ENCODE results near the gene SYNE2.
"Not testable (repeated sequence)": the region's sequence is repeated elsewhere in the genome, so short reads cannot be mapped to it uniquely, and the experiment has no call there.

The SYNE2 gene, protein sequence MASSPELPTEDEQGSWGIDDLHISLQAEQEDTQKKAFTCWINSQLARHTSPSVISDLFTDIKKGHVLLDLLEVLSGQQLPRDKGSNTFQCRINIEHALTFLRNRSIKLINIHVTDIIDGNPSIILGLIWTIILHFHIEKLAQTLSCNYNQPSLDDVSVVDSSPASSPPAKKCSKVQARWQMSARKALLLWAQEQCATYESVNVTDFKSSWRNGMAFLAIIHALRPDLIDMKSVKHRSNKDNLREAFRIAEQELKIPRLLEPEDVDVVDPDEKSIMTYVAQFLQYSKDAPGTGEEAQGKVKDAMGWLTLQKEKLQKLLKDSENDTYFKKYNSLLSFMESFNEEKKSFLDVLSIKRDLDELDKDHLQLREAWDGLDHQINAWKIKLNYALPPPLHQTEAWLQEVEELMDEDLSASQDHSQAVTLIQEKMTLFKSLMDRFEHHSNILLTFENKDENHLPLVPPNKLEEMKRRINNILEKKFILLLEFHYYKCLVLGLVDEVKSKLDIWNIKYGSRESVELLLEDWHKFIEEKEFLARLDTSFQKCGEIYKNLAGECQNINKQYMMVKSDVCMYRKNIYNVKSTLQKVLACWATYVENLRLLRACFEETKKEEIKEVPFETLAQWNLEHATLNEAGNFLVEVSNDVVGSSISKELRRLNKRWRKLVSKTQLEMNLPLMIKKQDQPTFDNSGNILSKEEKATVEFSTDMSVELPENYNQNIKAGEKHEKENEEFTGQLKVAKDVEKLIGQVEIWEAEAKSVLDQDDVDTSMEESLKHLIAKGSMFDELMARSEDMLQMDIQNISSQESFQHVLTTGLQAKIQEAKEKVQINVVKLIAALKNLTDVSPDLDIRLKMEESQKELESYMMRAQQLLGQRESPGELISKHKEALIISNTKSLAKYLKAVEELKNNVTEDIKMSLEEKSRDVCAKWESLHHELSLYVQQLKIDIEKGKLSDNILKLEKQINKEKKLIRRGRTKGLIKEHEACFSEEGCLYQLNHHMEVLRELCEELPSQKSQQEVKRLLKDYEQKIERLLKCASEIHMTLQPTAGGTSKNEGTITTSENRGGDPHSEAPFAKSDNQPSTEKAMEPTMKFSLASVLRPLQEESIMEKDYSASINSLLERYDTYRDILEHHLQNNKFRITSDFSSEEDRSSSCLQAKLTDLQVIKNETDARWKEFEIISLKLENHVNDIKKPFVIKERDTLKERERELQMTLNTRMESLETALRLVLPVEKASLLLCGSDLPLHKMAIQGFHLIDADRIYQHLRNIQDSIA (N-terminal part only)

DNA sequence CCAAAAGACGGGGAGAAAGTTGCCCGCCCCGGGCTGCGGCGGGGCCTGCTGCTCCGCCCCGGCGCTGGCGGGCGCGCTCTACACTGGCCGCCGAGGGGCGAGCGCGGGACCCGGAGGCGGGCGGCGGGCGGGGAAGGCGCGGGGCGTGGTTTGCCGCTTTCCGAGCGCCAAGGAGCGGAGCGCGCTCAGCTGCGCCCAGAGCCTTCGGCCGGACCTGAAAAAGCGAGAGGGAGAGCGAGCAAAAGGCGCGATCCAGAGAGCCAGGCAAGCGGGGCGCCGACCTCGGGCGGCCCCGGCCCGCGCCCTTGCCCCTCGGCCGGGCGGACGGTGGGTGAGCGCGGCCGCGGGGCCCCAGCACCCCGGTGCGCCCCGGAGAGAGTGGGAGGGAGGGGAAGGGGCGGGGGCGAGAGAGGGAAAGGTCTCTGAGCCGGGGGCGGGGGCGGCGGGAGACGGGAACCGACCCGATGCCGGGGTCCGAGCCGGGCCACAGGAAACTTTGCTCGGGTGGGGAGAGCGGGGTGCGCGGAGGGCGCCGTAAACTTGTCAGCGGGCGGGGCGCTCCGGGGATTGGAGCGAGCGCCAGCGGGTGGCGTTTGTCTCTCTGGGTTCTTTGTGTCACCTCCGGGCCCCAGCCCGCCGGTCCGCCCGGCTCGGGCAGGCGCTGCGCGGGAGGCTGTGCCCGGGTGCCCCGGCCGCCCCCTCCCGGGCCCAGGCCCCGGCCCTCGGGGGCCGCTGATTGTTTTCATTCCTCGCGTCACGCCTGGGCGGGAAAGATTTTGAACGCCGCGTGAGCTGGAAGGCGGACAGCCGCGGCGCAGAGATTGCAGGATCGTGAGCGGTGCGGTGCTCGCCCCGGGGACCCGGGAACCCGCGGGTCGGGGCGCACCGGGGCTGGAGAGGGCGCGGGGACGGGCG lies at the start of gene SYNE2:
SYNE2 (plus strand) TSS at position 188 of the 915 bp plus-strand sequence. CDS start 56,145 bp downstream, outside the sequence.
- no peak for DNase-seq

DNA sequence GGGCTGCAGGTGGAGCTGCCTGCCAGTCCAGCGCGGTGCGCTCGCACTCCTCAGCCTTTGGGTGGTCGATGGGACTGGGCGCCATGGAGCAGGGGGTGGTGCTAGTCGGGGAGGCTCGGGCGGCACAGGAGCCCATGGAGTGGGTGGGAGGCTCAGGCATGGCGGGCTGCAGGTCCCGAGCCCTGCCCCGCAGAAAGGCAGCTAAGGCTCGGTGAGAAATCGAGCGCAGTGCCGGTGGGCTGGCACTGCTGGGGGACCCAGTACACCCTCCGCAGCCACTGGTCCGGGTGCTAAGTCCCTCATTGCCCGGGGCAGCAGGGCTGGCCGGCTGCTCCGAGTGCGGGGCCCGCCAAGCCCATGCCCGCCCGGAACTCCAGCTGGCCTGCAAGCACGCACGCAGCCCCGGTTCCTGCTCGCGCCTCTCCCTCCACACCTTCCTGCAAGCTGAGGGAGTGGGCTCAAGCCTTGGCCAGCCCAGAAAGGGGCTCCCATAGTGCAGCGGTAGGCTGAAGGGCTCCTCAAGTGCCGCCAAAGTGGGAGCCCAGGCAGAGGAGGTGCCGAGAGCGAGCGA lies 49.5 kb upstream of the SYNE2 start:
- not testable (repeated sequence) for DNase-seq

DNA sequence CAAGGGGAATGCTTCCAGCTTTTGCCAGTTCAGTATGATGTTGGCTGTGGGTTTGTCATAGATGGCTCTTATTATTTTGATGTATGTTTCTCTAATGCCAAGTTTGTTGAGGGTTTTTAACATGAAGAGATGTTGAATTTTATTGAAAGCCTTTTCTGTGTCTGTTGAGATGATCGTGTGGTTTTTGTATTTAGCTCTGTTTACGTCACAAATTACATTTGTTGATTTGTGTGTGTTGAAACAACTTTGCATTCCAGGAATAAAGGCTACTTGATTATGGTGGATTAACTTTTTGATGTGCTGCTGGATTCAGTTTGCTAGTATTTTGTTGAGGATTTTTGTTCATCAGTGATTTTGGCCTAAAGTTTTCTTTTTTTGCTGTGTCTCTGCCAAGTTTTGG lies 46.7 kb upstream of the SYNE2 start:
- not testable (repeated sequence) for DNase-seq

DNA sequence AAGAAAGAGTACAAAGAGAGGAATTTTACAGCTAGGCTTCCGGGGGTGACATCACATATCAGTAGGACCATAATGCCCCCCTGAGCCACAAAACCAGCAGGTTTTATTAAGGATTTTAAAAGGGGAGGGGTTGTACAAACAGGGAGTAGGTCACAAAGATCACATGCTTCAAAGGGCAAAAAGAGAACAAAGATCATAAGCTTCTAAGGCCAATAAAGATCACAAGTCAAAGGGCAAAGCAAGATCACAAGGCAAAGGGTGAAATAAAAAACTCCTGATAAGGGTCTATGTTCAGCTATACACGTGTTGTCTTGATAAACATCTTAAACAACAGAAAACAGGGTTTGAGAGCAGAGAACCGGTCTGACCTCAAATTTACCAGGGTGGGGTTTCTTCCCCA lies 41.1 kb upstream of the SYNE2 start:
- not testable (repeated sequence) for DNase-seq

DNA sequence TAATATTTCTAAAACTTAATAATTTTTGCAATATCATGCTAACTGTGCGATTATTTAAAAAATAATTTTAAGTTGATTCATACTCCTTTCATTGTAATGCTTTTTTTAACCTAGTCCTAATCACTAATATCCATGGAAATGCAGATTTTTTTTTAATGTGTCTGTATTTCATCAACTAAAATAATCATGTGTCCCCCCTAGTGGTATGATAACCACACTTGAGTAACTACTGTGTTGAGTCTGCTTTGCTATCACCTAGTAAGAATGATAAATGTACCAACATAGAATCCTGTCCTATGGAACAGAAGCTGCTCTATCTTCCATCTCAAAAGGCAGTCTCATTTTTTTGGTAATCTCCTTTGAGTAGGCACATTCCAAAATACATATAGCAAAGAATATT lies 19.1 kb upstream of the SYNE2 start:
- DNase-seq, result no peak

DNA sequence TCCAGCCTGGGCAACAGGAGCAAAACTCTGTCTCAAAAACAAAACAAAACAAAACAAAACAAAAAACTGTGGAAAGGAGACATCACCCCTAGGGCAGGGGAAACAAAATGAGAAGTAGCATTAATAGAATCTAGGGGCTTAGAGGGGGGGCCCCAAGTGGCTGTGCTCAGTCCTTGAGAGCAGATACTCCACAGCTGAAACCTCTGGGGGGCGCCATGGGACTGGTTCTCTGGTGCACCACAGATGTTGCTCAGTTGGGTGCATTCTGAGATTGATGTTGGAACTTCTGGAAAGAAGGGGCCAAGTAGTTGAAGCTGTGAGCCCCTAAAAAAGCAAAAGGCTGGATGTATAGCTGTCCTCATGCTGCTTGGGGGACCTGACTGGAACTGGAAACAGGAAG lies 11.8 kb upstream of the SYNE2 start:
- peak; percentile 10 to 37 for DNase-seq

DNA sequence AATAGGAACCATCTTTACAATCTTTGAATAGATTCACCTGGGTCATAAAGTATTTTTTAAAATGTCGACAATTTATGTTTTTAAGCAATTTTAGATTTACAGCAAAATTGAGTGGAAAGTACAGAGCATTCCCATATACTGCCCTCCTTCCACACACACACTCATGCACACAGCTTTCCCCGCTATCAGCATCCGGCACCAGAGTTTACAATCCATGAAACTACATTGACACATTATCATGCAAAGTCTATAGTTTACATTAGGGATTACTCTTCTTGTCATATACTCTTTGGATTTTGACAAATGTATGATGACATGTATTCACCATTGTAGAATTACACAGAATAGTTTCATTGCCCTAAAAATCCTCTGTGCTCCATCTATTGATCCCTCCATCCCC lies 9.0 kb upstream of the SYNE2 start:
- DNase-seq, result no peak

DNA sequence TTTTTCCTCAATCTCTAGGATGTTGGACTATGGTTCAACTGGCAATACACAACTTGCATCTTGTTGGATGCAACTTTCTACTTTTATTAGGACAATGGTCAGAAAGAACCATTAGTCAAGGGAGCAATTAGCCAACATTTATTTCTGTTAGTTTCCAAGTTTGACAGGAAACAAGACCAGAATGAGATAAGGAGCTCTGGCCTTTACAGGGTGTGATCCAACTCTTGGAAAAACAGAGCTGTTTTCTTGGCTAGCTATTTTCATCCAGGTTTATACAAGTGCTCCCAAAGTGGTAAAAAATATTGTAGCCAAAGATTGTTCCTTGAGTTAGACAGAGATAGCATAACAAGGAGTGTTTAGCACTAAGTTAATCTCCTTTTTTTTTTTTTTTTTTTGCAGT lies 3.9 kb upstream of the SYNE2 start:
- DNase-seq, result no peak

DNA sequence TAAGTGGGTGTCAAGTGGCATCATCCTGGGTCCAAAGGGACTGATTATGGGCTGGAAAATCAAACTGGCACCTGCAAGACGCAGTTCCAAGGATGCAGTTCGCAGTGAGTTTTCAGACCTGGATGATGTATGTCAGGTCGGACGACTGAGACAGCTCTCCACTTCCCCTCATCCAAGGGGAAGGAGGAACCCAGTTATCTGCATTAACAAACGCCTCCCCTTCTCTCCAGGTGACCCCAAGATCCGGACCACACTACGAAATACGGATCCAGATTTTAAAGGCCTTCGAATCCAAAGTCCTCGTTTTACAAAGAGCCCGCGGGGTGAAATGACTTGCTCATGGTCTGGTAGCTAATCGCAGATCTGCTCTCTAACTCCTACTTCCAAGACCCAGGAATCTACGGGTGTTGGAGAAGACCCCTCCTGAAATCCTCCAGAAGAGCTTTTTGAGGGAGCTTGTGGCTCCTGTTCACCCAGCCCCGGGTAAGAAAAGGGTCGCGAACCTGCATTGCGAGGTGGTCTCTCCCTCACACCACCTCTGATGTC lies 460 bp upstream of the SYNE2 start:
- no peak for DNase-seq

DNA sequence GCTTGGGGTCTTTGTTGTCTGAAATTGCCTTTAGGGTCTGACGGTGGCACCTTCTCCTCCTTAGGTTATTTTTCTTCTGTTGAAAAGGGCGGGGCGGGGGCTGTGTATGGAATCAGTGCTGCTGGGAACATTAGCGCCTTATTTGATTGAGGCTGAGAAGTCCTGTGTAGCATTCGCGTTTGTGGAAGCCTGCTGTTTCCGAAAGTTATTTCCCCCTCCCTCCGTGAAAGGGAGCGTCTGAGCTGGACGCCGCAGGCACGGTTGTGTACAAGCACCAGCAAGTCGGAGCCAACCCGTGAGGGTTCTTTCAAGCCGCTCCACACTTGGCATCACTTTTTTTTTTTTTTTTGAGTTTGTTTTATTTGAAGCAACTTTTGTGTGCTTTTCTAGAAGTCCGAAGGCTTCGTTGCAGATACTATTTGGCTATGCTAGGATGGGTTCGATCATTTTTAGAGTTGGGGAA lies 1.1 kb downstream of the SYNE2 start:
- DNase-seq, result no peak

DNA sequence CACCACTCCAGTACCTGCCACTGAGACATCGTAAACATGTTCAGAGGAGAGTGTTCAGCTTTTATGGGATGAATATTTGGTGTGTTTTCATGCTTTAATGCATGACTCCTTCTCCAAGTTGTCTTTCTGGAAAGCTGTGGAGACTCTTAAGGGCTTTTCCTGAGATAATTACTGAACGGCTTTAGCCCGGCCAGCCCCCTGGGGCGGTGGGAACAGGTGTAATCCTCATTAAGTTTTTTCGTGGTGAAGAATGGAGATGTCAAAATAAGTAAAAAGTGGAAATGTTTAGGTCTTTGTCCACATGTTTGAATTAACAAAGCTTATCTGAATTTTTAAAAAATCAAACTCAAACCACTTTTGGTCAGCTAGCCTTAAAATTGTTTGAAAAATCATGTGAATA lies 1.5 kb downstream of the SYNE2 start:
- DNase-seq, result no peak

DNA sequence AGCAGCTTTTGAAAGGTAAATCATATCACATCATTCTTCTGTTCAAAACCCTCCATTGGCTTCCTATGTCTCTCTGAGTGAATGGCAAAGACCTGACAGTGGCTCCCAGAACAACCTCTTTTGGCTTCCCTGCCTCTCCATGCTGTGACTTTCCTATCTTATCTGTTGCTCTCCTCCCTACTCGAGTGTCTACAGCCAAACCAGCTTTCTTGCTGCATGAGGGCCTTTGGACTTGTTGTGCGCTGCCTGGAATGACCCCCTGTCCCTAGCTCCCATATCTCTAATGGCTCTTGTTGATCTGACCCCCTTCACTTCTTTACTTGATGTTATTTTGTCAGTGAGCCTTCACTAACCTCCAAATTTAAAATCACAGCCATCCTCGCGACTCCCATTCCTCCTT lies 2.5 kb downstream of the SYNE2 start:
- DNase-seq, result no peak

DNA sequence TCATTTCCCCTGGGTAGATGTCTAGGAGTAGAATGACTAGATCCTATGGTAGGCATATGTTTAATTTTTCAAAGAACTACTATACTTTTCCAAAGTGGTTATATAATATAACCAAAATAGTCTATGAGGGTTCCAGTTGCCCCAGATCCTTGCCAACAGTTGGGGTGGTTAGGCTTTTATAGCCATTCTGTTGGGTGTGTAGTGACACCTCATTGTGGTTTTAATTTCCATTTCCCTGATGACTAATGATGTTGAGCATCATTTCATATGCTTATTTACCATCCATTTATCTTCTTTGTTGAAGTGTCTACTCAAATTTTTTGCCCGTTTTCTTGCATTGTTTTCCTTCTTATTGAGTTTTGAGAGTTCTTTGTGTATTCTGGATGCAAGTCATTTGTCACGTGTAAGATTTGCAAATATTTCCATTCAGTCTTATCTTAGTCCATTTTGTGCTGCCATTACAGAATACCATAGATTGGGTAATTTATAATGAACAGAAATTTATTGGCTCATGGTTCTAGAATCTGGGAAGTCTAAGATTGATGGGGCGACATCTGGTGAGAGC lies 4.7 kb downstream of the SYNE2 start:
- no peak for DNase-seq

DNA sequence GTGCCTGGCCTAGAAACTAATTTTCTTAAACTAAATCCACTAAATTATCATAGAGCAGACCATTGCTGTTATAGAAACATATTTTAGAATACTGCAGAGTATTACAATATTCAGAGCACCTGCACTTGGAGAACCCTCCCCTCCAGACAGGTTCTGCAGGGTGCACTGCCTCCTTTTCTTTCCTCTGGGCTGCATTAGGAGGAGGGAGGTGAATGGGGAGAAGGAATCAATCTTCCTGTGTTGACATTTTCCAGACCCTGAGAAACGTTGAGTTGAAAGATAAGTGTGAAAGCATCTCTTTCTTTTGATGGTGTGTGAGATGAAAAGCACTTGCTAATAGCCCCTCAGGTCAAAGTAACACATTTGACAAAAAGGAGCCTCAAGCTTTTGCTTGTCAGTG lies 7.3 kb downstream of the SYNE2 start:
- no peak for DNase-seq

DNA sequence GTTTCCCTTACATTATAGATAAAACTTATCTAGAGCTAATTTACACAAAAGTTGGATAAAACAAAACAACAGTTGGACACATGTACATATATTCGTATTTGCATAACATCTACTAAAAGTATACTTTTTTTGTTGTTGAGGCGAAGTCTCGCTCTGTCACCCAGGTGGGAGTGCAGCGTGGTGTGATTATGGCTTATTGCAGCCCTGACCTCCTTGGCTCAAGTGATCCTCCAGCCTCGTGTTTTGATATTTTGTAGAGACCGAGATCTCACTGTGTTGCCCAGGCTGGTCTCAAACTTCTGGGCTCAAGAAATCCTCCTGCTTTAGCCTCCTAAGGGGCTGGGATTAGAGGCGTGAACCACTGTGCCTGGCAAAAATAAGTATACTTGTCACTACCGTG lies 9.4 kb downstream of the SYNE2 start:
- no peak for DNase-seq

DNA sequence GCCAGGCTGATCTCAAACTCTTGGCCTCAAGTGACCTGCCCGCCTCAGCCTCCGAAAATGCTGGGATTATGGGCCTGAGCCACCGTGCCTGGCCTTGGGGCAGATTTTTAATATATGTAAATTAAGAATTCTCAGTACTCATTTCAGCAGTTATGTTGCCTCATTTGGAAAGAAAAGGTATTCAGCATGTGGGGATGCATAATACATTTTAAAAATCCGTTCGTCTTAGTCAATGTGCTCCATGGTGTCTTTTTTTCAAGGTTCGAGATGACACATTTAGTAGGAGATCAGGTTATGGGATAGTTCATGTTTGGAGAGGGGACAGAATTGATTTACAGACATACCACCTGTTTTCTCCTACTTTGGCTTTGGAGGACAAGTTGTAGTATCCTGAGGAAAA lies 10.2 kb downstream of the SYNE2 start:
- no peak for DNase-seq

DNA sequence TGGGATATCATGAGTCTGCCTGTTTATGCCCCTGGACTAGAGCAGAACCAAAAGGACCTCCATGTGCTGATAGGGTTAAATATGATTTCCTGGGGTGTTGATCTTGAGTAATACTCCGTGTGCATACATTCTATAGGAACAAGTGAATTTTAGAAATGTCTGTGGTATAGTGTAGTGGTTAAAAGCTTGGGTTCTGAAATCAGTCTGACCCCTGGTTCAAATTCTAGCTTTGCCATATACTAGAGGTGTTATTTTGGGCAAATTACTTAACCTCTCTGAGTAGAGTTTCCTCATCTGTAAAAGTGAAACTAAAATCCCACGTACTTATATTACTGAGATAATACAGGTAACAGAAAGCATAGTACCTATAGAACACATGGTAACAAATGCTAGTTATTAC lies 12.0 kb downstream of the SYNE2 start:
- not testable (repeated sequence) for DNase-seq

DNA sequence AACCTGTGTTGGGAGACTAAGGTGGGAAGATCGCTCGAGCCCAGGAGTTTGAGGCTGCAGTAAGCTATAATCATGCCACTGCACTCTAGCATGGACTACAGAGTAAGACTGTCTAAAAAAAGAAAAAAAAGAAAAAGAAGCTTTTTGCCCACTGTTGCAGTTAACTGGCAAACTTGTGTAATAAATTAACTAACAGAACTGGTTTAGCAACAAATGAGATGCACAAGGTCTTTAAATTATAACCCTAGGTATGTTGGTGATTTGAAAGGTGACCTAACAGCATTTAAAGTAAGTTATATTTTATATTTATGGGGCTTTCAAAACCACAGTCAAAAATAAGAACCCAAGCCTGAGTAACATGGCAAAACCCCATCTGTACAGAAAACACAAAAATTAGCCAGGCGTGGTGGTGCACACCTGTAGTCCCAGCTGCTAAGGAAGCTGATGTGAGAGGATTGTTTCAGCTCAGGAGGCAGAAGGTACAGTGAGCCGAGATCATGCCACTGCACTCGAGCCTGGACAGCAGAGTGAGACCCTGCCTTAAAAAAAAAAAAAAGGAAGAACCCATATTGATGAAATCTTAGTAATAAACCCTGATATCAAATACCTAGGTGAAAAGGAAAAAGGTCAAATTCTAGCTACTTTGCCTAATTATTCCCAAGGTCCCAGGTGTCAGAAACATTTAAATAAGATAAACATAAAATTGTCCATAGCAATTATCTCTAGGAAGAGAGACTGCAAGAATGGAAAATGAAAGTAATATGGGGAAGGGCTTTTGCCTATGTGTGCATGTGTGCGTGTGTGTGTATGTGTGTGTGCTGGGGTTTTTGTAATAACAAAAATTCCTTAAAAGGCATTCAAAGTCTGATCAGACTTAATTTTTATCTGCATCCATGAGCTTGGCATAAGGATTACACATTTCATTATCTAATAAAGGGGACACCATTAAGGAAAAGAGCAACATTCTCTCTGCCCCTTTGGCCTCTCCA lies 15.4 kb downstream of the SYNE2 start:
- no peak for DNase-seq

DNA sequence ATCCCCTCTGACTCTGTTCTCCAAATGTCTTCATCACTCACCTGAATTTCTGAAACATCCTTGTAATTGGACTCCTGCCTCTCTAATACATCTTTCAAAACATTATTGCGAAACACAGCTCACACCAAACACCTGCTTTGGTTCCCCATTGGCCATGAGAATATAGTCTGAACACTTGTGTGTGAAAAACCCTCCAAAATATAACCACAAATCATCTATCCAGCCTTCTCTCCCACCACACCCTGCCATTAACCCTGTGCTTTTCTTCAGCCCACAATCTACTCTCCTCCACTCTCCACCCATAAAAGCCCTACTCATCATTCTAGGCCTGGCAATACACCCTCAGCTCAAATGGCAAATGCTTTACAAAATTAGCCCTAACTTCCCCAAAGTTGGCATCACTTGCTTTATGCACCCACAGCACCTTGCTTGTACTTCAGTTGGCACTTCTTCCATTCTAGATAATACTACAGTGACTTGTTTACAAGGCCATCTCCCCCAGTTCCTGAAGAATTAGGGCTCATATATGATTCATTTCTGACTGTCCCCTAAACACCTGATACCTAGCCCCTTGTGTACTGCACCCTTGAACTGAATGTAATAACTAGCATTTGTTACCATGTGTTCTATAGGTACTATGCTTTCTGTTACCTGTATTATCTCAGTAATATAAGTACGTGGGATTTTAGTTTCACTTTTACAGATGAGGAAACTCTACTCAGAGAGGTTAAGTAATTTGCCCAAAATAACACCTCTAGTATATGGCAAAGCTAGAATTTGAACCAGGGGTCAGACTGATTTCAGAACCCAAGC lies 17.3 kb downstream of the SYNE2 start:
- not testable (repeated sequence) for DNase-seq
